Sigmoid colon (tissue), 3 donors: Measurements from ENCODE around the gene OR6T1.

Experiments used
- CTCF ChIP-seq, 4 experiments: fragments of 450-650 bp in 3 of 4; fragments of 200-600 bp in 1 of 4; IDR thresholded peaks; one replicate each; pipeline ENCODE4 v1.5.1; 2016 to 2019; ENCODE audit warnings: antibody characterized with exemption in 4 of 4, mild to moderate bottlenecking in 3 of 4, moderate library complexity in 2 of 4
- POLR2A ChIP-seq, 2 donors: fragments of 450-650 bp; IDR thresholded peaks; one replicate each; pipeline ENCODE4 v1.6.1; 2016; ENCODE audit warnings: antibody characterized with exemption in 2 of 2, mild to moderate bottlenecking in 2 of 2, moderate library complexity in 2 of 2

- TF ChIP-seq CTCF (IDR thresholded peaks at IDR 0.05) (no peak), POLR2A (IDR thresholded peaks at IDR 0.05) (no peak)
Measured at GRCh38 chr11:123899792-123900191, 43.8 kb downstream of the OR6T1 start.
